IPS-18a (cell line): ENCODE measurements around the gene SIL1.

Experiments
- H3K27ac ChIP-seq: one replicate; pipeline ENCODE4 v1.5.1; 2013; ENCODE audit warnings: low read length
- H3K27me3 ChIP-seq: one replicate; pipeline ENCODE4 v1.6.1; 2013; ENCODE audit warnings: mild to moderate bottlenecking, low read length; ENCODE audit not compliant: control insufficient read depth, insufficient read depth
- H3K36me3 ChIP-seq: one replicate; pipeline ENCODE4 v1.6.1; 2013; ENCODE audit warnings: low read depth, low read length; ENCODE audit not compliant: control insufficient read depth
- H3K4me1 ChIP-seq: one replicate; pipeline ENCODE4 v1.6.1; 2013; ENCODE audit warnings: low read depth, low read length; ENCODE audit not compliant: control insufficient read depth
- H3K4me3 ChIP-seq: one replicate; pipeline ENCODE4 v1.5.1; 2013; ENCODE audit warnings: low read length
- H3K9ac ChIP-seq: one replicate; pipeline ENCODE4 v1.6.1; 2013; ENCODE audit warnings: mild to moderate bottlenecking, low read length, moderate library complexity
- H3K9me3 ChIP-seq: one replicate; pipeline ENCODE4 v1.6.1; 2013; ENCODE audit warnings: low read depth, low read length; ENCODE audit not compliant: control insufficient read depth

The SIL1 gene

DNA sequence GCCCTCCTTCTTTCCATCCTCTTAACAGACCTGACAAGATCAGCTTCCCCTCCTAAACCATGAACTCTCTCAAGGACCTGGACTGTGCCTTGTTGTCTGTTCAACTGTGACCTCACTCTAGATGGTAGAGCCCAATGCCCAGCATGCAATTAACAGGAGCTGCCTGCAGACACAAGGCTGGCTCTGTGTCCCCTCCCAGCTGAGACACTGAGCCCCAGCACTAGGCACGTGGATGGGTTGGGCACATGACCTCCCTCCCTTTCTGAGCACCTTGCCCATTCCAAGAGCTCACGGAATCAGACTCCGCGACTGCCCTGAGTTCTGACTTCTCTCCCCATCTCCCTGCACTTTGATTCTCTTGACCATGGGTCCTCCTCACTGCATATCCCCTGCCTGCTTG lies 229.6 kb downstream of the SIL1 start:
- Histone ChIP-seq H3K4me3 (no peak overlapping the region), H3K27me3 (no peaks in the 10 kb centered on the region), H3K36me3 (no peaks in the 10 kb centered on the region), H3K27ac (no peak overlapping the region), H3K9me3 (no peaks in the 10 kb centered on the region), H3K9ac (no peak overlapping the region), H3K4me1 (peaks cover 17% of the 10 kb centered on the region)

- Histone ChIP-seq H3K4me1 (peaks cover 24% of the 10 kb centered on the region), H3K27ac (no peak overlapping the region), H3K9ac (no peak overlapping the region), H3K27me3 (no peaks in the 10 kb centered on the region), H3K9me3 (no peaks in the 10 kb centered on the region), H3K36me3 (no peaks in the 10 kb centered on the region), H3K4me3 (no peak overlapping the region)
Measured at GRCh38 chr5:138967791-138968448, 230.2 kb downstream of the SIL1 start.

DNA sequence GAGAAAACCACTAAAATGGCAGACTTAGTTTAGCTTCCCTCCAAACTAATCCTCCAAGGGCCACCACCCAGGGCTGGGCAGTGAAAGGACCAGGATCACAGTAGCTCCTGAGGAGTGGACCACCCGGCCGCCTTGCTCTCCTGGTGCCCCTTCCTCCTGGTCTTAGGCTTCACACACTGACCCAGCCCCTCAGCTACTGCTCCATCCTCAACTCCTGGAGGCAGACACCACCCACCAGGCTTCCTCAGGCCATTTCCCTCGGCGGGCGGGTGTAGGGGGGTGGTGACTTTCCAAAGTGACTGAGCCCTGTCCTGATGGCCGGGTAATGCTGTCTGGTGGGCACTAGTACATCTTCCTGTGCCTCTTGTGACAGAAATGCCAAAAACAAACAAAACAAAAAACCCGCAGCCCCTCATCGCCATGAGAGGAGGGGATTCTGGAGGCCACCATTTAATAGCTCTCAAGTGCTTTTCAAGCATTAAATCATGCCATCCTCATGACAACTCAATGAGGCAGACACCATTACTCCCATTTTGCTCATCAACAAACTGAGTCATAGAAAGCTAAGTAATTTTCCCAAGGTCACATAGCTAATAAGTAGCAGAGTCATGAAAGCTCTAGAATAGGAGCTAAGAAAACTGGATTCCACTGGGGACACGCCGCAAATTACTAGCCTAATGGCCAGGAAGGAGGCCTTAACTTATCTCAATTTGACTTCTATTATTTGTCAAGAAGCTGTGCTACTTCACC lies 231.8 kb downstream of the SIL1 start:
- H3K4me1 ChIP-seq, result peaks cover 35% of the 10 kb centered on the region
- no peak overlapping the region for H3K27ac ChIP-seq
- no peaks in the 10 kb centered on the region for H3K9me3 ChIP-seq

GRCh38 chr5:138965626-138966025 lies 232.5 kb downstream of the SIL1 start:
- no peaks in the 10 kb centered on the region for H3K36me3 ChIP-seq
- no peak overlapping the region for H3K27ac ChIP-seq
- H3K9me3 ChIP-seq, result no peaks in the 10 kb centered on the region
- H3K4me3 ChIP-seq, result no peak overlapping the region
- H3K27me3 ChIP-seq, result no peaks in the 10 kb centered on the region
- no peak overlapping the region for H3K9ac ChIP-seq
- H3K4me1 ChIP-seq, result peaks cover 35% of the 10 kb centered on the region

More for the DNA sequence above, 231.8 kb downstream of the SIL1 start:
- Histone ChIP-seq H3K4me3 (no peak overlapping the region), H3K36me3 (no peaks in the 10 kb centered on the region), H3K27me3 (no peaks in the 10 kb centered on the region), H3K9ac (no peak overlapping the region)

DNA sequence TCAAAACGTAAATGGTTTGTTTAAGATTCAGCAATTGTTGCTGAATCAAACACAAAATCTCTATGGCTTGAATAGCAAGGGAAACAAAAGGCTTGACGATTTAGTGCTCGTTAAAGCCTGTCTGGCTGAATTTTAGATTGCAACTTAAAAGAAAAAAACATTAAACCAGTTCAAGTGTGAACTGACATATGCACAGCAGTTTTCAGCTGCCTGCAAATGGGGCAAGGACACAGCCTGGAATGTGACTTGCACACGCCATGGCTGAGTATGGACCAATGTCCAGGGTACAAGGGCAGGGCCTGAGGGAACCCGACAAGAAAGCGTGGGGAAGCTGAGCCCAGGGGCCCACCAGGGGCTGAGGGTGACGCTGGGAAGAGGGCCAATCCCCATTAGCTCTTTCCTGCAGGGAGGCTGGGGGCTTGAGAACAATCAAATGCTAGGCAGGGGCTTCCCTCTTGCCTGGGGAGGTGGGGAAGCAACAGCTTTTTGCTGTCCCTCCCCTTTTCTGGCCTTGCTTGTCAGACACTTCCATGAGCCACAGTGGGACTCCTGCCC lies 233.4 kb downstream of the SIL1 start:
- Histone ChIP-seq H3K4me1 (peaks cover 35% of the 10 kb centered on the region), H3K27ac (no peak overlapping the region), H3K4me3 (no peak overlapping the region), H3K9me3 (no peaks in the 10 kb centered on the region), H3K27me3 (no peaks in the 10 kb centered on the region), H3K36me3 (no peaks in the 10 kb centered on the region), H3K9ac (no peak overlapping the region)

DNA sequence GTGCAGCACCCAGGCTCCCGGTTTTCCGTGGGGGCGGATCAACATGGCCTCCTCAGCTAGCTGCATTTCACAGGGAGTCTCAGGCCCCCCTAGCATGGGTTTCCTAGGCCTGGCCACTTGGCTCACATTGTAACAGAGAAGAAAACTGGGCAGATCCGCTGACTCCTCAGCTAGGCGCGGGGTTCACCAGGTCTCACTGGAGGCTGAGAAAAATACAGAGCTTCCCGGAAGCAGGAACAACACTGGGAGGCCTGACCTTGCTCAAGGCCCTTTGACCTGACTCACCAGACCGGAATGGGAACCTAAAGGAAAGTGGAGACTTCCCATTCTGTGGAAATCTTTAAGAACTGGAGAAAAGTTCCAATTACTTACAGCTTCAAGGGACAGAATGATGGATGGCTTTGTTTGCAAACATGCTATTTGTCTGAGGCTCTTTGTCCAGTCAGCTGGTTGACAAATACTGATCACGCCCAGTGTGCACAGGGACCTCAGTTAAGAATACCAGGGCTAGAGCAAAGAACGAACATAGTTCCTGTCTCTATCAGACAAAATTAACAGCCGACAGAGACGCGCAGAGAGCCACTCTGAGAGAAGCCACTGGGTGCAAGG lies 234.3 kb downstream of the SIL1 start:
- Histone ChIP-seq H3K9me3 (no peaks in the 10 kb centered on the region), H3K27ac (no peak overlapping the region), H3K4me1 (peaks cover 35% of the 10 kb centered on the region), H3K9ac (no peak overlapping the region), H3K27me3 (no peaks in the 10 kb centered on the region), H3K36me3 (no peaks in the 10 kb centered on the region), H3K4me3 (no peak overlapping the region)

DNA sequence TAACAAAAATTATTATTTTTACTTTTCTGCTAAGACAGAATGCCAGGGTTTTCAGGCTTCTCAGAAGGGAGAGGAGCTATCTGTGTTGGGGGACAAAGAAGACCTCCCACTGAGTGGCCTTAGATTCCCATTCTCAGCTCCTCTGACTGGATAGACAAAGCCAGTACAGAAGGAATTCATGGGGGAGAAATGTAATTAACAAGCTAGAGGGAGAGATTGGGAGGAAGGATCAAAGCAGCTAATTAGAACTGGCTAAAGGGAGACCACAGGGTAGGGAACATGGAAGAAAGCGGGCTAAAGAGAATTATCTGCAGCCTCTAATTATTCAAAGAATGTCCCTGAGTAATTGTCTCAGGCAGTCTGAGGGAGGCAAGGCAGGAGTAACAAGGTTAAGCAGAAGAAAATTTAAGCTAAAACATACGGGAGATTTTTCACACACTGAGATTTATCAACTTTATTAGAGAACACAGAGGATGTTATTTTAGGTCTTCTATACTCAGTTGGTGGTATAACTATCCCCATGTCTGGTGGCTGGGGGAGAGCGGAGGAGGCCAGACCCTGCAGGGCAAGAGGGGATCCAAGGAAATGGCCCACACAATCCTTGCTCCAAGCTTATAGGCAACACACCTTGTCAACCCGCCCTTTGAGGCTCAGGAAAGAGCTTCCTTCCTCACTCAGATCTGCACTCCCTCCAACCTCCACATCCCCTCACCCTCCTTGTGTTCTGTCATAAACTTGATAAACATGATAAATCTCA lies 235.4 kb downstream of the SIL1 start:
- Histone ChIP-seq H3K9ac (no peak overlapping the region), H3K36me3 (no peaks in the 10 kb centered on the region), H3K9me3 (no peaks in the 10 kb centered on the region)

DNA sequence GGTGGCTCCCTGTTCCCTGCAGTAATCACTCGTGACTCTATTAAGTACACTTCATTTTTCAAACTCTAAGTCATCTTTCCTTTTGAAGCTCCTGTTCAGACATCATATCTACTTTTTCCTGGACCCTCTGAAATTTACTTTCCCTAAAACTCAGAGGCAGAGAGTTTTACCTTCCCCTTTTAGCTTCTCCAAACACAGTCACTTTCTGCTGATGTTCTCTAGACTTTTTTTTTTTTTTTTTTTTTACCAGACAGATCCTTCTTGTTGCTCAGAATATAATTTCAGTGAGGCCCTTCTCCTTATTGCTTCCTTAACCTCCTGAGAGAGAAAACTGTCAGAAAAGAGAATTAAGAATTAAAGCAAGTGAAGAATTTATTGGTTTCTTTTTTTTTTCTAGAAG lies 236.4 kb downstream of the SIL1 start:
- Histone ChIP-seq H3K27me3 (no peaks in the 10 kb centered on the region), H3K9ac (no peak overlapping the region), H3K4me1 (peaks cover 35% of the 10 kb centered on the region), H3K36me3 (no peaks in the 10 kb centered on the region), H3K4me3 (no peak overlapping the region), H3K27ac (no peak overlapping the region), H3K9me3 (no peaks in the 10 kb centered on the region)

More for the DNA sequence above, 235.4 kb downstream of the SIL1 start:
- peaks cover 35% of the 10 kb centered on the region for H3K4me1 ChIP-seq
- peak overlapping the region; percentile 16 for H3K4me3 ChIP-seq
- no peaks in the 10 kb centered on the region for H3K27me3 ChIP-seq
- H3K27ac ChIP-seq, result no peak overlapping the region

GRCh38 chr5:138961221-138961620 lies 236.9 kb downstream of the SIL1 start:
- Histone ChIP-seq H3K27me3 (no peaks in the 10 kb centered on the region), H3K36me3 (no peaks in the 10 kb centered on the region), H3K4me1 (peaks cover 35% of the 10 kb centered on the region), H3K4me3 (no peak overlapping the region), H3K9me3 (no peaks in the 10 kb centered on the region), H3K27ac (no peak overlapping the region), H3K9ac (no peak overlapping the region)

- no peaks in the 10 kb centered on the region for H3K27me3 ChIP-seq
- H3K27ac ChIP-seq, result no peak overlapping the region
- no peaks in the 10 kb centered on the region for H3K9me3 ChIP-seq
- H3K4me3 ChIP-seq, result no peak overlapping the region
- H3K4me1 ChIP-seq, result peaks cover 34% of the 10 kb centered on the region
- no peak overlapping the region for H3K9ac ChIP-seq
- no peaks in the 10 kb centered on the region for H3K36me3 ChIP-seq
Measured at GRCh38 chr5:138960145-138960692, 237.9 kb downstream of the SIL1 start.

GRCh38 chr5:138956801-138957200 lies 241.4 kb downstream of the SIL1 start:
- Histone ChIP-seq H3K27ac (no peak overlapping the region), H3K4me3 (no peak overlapping the region), H3K27me3 (no peaks in the 10 kb centered on the region), H3K9me3 (no peaks in the 10 kb centered on the region), H3K4me1 (no peaks in the 10 kb centered on the region), H3K9ac (no peak overlapping the region), H3K36me3 (no peaks in the 10 kb centered on the region)
